ENCODE results near the gene ELMO3. TPM values are rescaled to one million over a fixed set of nuclear protein-coding genes. Genes with fewer than 3 reads are reported as not detected.

ELMO3 gene
- total and polyA plus RNA-seq, 2 of the 13 experiments (the other 11 are each of a cell fraction or from before 2014, with no cell fraction given), result 2.6 to 4.0 TPM

- TF ChIP-seq ZNF142 (CRISPR knock-in tag; IDR thresholded peaks at IDR 0.05) (peak; percentile 84; the same call in 1 of the 2 replicates), MTF2 (CRISPR knock-in tag; IDR thresholded peaks at IDR 0.05; ENCODE audit: borderline replicate concordance) (peak; percentile 90), POLR2G (IDR thresholded peaks at IDR 0.05; ENCODE audit: low read depth, low read length) (no peak), AKNA (CRISPR knock-in tag; IDR thresholded peaks at IDR 0.05; ENCODE audit: borderline replicate concordance) (peak; percentile 88), ATF6 (CRISPR knock-in tag; conservative IDR thresholded peaks at IDR 0.05) (peak; percentile 96; the same call in 1 of the 2 replicates), FIP1L1 (IDR thresholded peaks at IDR 0.05; ENCODE audit: borderline replicate concordance, insufficient read depth, low read depth, low read length) (no peak), RFXAP (CRISPR knock-in tag; IDR thresholded peaks at IDR 0.05; ENCODE audit: borderline replicate concordance) (peak; percentile 81; the same call in 1 of the 2 replicates), NFE2L1 (CRISPR knock-in tag; IDR thresholded peaks at IDR 0.05; ENCODE audit: borderline replicate concordance) (peak; percentile 73; the same call in 1 of the 2 replicates), PTBP1 (IDR thresholded peaks at IDR 0.05; ENCODE audit: low read depth, low read length, poor library complexity, severe bottlenecking) (peak; percentile 71), NKX3-1 (CRISPR knock-in tag; IDR thresholded peaks at IDR 0.05) (peak; percentile 88; the same call in 1 of the 2 replicates), ZMYM2 (CRISPR knock-in tag; IDR thresholded peaks at IDR 0.05) (no peak), XBP1 (CRISPR knock-in tag; IDR thresholded peaks at IDR 0.05) (no peak), RFX1 (IDR thresholded peaks at IDR 0.05) (no peak), FOXK1 (CRISPR knock-in tag; IDR thresholded peaks at IDR 0.05; ENCODE audit: borderline replicate concordance, low read depth) (peak; percentile 62; the same call in 1 of the 2 replicates), ZIK1 (CRISPR knock-in tag; IDR thresholded peaks at IDR 0.05; ENCODE audit: borderline replicate concordance, low read depth) (peak; percentile 86), HOXA9 (CRISPR knock-in tag; IDR thresholded peaks at IDR 0.05; ENCODE audit: borderline replicate concordance) (peak; percentile 84)
Measured at GRCh38 chr16:67184995-67185650, 13.8 kb upstream of the ELMO3 start (continued).

All from HepG2 (cell line).